Effector memory CD4-positive, alpha-beta T cell (primary cell): ENCODE measurements around the gene HTR2C.
"Not testable (repeated sequence)": the region's sequence is repeated elsewhere in the genome, so short reads cannot be mapped to it uniquely, and the experiment has no call there.

Experiments
- DNase-seq, 3 donors: peaks; one replicate each; pipeline ENCODE4 v3.0.0-alpha.2; 2020
- H3K27ac ChIP-seq: 2 replicates; pipeline ENCODE4 v1.7.0; 2013; ENCODE audit warnings: mild to moderate bottlenecking, low read length, moderate library complexity; ENCODE audit not compliant: insufficient read depth, poor library complexity, severe bottlenecking
- H3K27me3 ChIP-seq: replicated peaks from 2 replicates; pipeline ENCODE4 v1.7.0; 2013; ENCODE audit warnings: mild to moderate bottlenecking, low read length; ENCODE audit not compliant: insufficient read depth, control insufficient read depth, poor library complexity, severe bottlenecking
- H3K36me3 ChIP-seq: 2 replicates; pipeline ENCODE4 v1.7.0; 2013; ENCODE audit warnings: mild to moderate bottlenecking, low read length, moderate library complexity; ENCODE audit not compliant: control insufficient read depth, insufficient read depth
- H3K4me1 ChIP-seq: 2 replicates; pipeline ENCODE4 v1.7.0; 2013; ENCODE audit warnings: low read length, mild to moderate bottlenecking; ENCODE audit not compliant: control insufficient read depth, insufficient read depth, poor library complexity, severe bottlenecking
- H3K4me3 ChIP-seq: 2 replicates; pipeline ENCODE4 v1.7.0; 2013; ENCODE audit warnings: low read length, low read depth, mild to moderate bottlenecking; ENCODE audit not compliant: insufficient read depth, poor library complexity, severe bottlenecking
- H3K9me3 ChIP-seq: 2 replicates; pipeline ENCODE4 v1.7.0; 2013; ENCODE audit warnings: mild to moderate bottlenecking, low read length, moderate library complexity; ENCODE audit not compliant: control insufficient read depth

HTR2C gene

DNA sequence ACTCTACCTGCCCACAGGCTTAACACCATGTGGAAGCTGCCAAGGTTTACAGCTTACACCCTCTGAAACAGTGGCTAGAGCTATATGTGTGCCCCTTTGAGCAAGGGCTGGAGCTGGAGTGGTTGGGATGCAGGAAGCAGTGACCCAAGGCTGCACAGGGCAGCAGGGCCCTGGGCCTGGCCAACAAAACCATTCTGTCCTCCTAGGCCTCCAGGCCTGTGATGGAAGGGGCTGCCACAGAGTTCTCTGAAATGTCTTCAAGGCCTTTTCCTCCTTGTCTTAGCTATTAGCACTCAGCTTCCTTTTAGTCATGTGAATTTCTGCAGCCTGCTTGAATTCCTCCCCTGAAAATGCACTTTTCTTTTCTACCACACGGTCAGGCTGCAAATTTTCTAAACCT, 348.7 kb downstream of the HTR2C start:
- no peaks in the 10 kb centered on the region for H3K27me3 ChIP-seq

DNA sequence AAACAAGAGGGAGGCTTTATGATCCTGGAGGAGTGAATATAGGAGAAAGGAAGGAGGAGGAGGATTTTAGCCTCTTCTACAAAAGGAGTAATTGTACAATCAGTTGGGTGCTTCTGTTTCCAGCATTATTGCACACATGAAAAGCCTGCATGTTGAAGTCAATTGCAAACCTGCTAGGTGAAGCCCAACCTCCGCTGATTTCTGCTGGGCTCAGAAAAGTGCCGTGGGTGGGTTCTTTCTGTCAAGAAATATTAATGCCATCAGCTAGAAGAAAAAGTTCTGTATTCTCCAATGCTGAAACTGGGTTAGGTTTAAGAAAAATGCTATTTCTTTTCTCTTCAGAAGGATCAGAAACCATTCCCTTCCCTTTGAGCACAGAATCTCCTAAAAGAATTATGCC, 349.4 kb downstream of the HTR2C start:
- not testable (repeated sequence) for H3K4me3 ChIP-seq, DNase-seq, H3K36me3 ChIP-seq, H3K4me1 ChIP-seq, H3K9me3 ChIP-seq, H3K27ac ChIP-seq, H3K27me3 ChIP-seq

More for the DNA sequence above, 348.7 kb downstream of the HTR2C start:
- no peaks in the 10 kb centered on the region for H3K4me1 ChIP-seq
- H3K27ac ChIP-seq, result no peak overlapping the region
- no peak overlapping the region for H3K4me3 ChIP-seq
- peaks cover 4% of the 10 kb centered on the region for H3K9me3 ChIP-seq
- DNase-seq, result no peak
- H3K36me3 ChIP-seq, result no peaks in the 10 kb centered on the region

DNA sequence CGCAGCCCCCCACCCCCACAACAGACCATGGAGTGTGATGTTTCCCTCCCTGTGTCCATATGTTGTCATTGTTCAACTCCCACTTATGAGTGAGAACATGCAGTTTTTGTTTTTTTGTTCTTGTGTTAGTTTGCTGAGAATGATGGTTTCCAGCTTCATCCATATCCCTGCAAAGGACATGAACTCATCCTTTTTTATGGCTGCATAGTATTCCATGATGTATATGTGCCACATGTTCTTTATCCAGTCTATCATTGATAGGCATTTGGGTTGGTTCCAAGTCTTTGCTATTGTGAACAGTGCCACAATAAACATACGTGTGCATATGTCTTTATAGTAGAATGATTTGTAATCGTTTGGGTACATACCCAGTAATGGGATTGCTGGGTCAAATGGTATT, 353.2 kb downstream of the HTR2C start:
- H3K36me3 ChIP-seq, H3K27me3 ChIP-seq, DNase-seq, H3K4me1 ChIP-seq, H3K9me3 ChIP-seq, H3K27ac ChIP-seq, H3K4me3 ChIP-seq: not testable (repeated sequence)

DNA sequence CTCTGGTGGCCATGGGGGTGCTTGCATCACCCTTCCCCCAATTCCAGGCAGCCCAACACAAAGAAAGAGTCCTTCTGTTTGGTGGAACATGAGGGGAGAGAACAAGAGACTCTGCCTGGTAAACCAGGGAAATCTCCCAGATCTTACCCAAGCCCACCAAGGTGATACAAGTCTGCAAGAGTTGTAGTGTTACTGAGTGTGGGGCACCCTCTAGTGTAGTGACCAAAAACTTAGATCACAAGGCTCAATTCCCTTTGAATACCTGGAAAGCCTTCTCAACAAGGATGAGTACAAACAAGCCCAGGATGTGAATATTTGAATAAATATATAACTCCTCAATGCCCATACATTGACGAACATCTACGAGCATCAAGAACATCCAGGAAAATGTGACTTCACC, 368.8 kb downstream of the HTR2C start:
- Histone ChIP-seq H3K27ac (no peak overlapping the region), H3K4me3 (no peak overlapping the region), H3K9me3 (no peaks in the 10 kb centered on the region), H3K27me3 (no peaks in the 10 kb centered on the region), H3K4me1 (no peaks in the 10 kb centered on the region), H3K36me3 (no peaks in the 10 kb centered on the region)
- no peak for DNase-seq
